Pons (tissue), 1 donor: ENCODE measurements around the gene ZFTA.
"Not testable (repeated sequence)": the region's sequence is repeated elsewhere in the genome, so short reads cannot be mapped to it uniquely, and the experiment has no call there.

Source experiments
- DNase-seq: peaks from one replicate; pipeline ENCODE4 v3.0.0-alpha.2; 2016; ENCODE audit warnings: low spot score

ZFTA gene

DNA sequence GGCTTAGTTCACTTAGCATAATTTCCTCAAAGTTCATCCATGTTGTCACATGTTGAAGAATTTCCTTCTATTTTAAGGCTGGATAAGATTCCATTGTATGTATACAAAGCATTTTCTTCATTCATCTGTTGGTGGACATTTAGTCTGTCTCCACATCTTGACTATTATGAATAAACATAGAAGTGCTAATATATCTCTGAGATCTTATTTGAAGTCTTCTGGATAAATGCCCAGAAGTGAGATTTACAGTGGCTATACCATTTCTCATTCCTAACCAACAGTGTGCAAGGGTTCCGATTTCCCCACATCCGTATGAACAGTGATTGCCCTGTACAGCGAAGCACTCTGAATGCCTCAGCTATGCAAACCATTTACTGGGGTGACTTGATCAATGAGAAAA, 6.6 kb upstream of the ZFTA start:
- no peak for DNase-seq

DNA sequence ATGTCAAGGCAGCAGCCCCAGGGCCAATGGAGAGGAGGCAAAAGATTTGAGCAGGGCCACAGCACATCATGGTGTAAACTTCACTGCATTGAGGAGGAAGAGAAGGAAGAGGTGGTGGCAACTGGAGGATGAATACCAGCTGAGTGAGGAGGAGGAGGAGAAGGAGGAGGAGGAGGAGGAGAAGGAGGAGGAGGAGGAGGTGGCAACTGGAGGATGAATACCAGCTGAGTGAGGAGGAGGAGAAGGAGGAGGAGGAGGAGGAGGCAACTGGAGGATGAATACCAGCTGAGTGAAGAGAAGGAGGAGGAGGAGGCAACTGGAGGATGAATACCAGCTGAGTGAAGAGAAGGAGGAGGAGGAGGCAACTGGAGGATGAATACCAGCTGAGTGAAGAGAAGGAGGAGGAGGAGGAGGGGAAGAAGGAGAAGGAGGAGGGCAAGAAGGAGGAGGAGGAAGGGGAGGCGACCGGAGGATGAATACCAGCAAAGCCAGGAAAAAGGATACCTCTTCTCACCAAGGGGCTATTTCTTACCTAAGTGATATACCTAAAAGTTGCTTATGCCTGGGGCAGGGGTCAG, 3.3 kb upstream of the ZFTA start:
- DNase-seq, result not testable (repeated sequence)

DNA sequence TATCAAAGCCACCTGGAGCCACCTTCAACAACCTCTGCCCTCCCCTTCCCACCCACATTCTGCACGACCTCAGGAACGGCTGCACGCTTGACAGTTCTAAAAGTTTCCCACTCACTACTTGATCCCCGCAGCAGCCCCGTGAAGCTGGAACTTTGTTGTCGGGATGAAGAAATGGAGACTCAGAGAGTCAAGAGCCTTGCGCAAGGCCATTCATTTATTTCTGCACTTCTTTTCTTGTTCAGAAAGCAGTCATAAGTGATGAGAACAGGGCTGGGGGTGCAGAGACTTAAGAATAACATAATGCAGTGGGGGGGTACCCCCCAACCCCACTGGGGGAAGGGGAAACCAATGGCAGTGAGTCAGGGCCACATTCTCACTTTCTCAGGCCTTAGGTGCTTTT, 2.2 kb upstream of the ZFTA start:
- no peak for DNase-seq

DNA sequence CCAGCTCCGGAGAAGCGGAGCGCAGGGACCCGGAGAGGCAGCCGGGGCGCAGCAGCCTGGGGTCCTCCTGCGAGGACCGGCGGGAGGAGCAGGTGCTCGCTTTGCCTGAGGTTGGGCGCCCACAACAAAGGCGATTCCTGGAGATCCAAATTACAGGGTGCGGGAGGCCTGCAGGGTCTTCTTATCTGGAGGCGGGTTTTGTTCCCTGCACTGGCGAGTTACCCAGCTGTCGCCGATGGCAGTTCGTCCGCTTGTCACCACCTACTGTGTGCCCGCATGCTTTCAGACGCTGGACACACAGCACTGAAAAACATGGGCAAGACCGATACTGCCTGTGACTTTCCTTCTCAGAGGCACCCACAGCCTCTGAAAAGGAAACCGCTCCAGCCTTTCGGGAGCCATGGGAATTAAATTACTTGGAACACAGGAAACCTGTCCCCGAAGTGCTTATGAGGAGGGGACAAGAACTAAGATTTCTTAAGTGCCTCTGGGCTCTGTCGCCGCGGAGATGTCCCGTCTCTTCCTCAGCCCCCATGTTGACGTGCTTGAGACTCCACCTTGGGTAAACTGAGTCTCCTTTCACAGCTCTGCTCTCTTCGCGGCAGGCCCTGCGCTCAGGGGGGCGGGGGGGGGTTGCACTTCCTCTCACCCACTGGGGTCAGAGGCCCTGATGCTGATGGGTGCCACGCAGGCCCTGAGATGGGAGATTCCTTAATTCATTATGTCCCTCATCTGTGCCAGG, 1.3 kb upstream of the ZFTA start:
- no peak for DNase-seq

DNA sequence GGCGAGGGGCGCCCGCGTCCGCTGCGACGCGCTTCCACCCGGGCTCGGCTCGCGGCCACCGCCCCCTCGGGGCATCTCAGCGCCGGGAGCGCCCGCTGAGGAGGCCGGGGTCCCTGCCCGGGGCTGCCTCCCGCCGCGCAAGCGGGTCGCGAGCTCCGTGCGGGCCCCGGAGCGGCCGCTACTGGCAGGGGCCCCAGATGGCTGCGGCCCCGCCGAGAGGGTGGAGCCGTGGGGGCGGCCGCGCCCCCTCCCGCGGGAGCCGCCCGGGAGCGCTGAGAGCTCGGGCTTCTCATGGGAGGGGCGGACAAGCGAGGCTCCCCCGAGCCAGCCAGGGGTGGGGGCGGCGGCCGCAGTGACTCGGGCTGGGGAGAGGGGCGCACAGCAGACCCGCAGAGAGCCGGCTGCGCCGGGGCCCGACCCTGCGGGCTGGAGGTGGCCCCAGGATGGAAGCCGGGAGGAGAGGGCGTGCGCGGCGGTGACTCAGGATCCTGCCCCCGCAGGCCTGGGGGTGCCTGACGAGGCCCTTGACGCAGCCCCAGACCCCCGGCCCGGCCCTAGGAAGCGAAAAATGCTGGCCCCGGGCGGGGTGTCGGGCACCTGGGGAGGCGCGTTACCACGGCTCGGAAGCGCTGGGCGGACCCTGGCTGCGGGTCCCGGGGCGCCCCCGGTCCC, 603 bp upstream of the ZFTA start:
- no peak for DNase-seq

DNA sequence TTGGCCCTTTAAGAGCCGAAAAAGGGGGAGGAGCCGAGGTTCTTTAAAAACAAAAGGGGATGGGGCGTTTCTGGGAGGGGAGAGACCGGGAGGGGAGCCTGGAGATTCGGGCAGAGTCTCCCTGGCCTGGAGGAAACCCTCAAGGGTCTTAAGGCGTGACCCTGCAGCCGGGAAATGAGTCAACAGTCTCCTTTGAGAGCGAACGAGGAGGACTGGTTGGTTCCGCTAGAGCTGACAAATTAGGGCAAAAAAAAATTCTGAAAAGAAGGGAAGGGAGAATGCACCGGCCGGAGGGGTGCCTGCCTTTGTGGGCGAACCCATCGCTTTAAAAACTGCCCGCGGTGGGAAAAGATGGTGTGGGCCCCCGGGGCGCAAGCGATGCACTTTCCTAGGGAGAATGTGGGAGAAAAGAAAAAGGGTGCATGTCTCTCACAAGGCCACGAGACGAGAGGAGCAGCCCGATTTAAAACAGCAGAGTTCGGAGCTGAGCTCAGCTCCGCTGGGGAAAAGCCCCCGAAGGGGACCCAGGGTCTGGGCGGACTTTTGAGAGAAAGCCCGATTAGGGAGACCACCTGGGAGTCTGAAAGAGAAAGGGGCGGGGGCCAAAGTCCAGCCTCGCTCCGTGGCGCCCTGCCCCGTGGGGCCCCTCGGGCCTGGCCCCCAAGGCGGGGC, 874 bp downstream of the ZFTA start:
- peak; percentile 68 for DNase-seq

DNA sequence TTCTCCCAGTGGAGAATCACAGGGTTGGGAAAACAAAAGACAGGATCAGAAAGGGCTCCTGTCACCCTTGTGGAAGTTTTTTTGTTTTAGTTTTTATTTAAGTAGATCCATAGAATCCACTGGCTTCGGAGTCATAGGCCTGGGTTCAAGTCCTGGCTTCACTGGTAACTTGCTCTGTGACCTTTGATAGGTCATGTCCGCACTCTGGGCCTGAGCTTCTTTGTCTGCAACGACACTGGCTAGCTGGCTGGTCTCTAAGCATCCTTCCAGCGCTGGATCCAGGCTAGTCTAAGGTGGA, 1.4 kb downstream of the ZFTA start:
- DNase-seq, result no peak

DNA sequence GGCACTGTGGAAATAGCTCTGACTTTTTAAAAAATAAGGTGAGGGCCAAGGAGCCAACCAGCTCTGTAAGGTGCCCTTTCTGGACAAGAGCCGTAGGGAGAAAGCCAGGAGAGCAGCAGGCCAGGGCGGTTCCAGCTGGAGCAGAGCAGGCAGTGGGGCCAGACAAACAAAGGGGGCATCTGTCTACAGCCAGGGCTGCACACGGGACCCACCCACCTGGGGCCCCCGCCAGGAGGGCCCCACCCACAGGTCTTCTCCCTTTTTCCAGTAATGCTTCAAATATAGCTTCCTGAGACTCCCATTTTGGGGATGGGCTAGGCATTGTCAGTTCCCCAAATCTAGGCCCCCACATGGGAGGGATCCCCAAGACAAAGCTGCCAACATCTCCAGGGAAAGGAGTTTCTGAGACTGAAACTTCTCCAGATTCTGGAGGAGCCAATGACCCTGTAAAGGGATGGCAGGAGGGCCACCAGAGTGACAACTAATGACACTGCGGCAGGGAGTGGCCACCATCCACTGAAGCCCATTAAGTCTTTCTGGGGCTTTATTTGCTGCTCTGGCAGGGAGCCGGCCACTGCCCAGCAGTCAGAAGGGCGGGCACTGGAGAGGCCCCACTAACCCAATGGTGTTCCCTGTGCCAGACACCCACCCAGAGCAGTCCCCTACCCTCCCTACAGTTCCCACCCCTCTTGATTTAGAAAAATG, 1.9 kb downstream of the ZFTA start:
- no peak for DNase-seq

DNA sequence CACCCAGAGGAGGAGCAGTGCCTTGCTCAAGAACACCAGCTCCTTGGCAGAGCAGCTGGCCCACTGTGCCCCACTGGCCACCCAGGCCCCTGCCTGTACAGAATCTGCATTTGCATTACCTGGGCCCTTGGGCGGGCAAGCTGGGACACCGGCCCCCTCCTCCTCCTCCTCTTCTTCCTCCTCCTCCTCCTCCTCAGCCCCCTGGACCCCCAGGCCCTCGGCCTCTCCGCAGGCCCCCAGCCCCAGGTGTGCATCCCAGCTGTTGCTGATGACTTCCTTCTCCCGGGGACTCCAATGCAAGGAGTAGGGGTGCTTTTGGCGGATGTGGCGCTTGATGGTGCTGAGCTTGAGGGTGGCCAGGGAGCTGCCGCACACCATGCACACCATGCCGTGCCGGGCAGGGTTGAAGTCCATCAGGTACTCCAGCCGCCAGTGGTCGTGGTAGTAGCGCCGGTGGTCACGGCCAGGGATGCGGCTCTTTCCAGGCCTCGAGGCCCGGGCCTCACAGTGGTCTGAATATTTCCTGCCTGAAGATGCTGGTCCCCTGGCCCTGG, 2.8 kb downstream of the ZFTA start:
- no peak for DNase-seq

DNA sequence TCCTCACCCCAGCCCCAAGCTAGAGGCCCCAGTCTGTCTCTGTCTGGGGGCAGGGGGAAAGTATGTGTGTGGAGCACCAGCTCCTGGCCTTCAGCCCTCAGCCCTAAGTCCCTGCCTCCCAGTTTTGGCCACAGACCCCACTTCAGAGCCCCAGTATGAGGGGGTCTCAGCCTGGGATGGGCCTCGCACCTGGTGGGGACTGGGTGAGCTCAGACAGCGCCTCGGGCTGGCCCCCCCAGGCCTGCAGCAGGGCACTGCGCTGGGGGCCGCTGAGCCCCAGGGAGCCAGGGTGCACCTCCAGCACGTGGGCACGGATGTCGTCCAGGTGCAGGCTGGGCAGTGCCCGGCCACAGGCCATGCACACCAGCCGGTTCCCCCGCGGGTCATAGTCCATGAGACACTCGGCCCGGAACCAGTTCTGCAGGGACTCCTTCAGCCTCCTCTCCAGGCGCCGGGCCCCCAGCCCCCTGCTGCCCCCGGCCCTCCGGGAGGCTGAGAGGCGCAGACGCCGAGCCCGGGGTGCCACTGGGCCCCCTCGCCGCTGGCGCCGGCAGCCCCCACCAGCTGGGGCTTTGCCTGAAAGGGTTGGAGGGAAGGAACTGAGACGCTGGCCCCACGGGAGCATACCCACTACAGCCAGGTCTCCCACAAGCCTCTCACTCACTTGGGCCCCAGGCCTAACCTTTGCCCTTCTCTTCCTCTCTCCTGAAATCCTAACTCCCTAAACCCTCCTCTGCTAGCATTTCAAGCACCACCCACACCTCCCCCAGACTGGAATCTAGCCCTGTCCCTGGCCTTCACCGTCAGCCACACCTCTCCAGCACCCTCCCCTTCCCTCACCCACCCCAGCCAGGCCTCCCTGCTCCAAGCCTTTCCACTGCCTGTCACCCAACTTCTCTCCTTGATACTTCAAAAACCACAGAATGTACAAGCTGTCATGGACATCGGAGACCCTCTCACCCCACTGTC, 3.6 kb downstream of the ZFTA start:
- DNase-seq, result no peak

DNA sequence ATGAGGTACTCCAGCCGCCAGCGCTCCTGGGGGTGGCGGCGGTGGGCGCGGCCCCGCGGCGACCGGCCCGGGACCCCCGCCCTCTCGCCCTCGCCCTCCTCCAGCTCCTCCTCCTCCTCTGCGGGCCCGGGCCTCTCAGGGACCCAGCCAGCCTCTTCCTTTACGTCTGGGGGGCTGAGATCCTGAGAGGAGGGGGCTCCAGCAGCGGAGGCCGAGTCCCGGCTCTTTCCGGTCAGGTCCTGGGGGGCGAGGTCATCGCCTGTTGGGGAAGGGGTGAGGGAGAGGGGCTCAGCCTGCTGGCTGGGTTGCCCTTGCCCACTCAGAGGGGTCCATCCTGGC, 4.3 kb downstream of the ZFTA start:
- no peak for DNase-seq

DNA sequence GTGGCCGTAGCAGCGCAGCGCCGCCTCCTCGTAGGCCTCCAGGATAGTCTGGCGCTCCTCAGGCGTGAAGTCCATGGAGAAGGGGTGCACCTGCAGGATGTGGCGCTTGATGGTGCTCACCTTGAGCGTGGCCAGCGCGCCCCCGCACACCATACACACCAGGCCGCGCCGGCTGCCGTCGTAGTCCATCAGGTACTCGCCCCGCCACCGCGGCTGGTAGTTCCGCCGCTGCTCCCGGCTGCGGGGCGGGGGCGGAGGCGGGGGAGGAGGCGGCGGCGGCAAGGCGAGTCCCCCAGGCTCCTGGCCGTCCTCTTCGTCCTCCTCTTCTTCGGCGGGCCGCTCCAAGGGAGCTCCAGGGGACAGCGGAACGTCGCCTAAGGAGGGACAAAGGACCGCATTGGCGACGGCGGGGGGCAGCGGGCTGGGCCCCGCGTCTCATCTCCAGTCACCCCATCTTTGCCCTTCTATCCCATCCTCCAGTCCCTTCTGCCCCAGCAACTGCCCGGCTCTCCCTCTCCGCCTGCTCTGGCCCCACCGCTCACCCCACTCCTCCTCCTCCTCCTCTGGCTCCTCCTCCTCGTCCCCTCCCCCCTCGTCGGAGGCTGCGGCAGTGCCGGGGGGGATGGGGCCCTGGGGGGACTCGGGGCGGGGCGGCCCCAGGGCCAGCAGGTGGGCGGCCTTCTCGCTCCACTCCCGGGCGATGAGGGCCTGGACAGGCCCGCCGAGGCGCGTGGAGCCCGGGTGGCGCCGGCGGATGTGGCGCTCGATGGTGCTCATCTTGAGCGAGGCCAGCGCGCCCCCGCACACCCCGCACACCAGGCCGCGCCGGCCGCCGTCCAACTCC, 4.9 kb downstream of the ZFTA start:
- DNase-seq, result no peak

DNA sequence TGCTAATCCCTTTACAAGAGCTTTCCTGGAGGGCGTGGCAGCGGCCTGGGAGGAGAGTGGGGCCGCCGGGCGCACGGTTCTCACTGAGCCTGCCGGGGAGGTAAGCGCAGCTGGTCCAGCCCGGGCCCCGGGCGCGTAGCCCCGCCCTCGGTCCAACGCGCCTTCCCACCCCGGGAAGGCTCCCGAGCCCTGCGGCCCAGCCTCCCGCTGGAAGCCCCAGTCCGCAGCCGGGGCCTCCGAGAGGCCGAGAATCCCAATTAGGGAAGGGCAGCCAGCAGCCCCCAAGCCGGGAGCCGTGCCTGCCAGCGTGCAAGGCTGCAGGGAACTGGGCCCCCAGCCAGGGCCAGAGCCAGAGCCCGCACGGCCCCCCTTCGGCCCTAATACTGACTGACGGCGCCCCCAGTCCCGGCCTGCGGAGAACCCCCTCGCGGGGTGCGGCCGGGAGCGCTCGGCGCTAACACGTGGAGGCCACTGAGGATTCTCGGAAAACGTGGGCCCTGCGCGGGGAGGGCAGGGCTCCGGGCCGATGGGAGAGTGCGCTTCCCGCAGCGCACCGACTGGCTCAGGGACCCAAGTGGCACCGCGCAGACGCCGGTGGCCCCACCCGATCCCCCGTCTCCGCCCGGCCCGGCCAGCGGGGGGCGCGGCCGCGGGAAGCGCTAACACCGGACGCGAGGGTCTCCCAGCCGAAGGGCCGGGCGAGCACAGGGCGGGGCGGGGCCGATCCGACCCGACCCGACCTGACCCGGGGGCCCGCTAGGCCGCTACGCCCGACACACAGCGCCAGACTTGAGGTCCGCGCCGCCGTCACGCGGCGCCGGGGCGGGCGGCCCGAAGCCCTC, 5.7 kb downstream of the ZFTA start:
- no peak for DNase-seq

DNA sequence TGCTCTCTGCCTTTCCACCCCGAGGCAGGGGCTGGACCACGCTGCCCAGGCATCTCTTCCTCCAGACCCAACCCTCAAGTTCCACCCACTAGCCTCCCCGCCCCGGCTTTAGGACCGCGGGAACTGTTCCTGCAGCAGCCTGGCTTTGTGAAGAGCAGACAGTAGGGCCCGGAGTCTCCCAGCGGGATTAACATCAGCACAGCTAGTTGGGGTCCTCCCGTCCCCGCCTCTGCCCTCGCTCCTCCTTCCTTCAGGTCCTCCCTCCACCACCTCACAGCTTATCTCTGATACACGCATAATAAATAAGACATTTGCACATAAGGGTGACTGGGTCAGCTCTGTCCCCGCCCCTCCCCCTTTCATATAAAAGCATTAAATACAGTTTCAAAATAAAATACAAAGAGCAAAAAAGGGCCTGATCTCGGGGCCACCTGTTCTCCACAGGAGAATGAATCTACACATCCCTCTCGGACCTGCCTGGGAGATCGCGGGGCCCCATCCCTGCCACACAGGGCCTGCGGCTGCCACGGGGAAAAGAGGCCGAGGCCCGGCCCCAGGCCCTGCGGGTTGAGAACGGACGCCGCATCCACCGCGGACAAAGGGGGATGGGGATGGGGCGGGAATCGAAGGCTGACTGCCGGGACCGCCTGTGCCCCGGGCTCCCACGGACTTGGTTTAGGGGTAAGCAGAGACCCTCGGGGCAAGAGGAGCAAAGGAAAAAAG, 6.5 kb downstream of the ZFTA start:
- no peak for DNase-seq

DNA sequence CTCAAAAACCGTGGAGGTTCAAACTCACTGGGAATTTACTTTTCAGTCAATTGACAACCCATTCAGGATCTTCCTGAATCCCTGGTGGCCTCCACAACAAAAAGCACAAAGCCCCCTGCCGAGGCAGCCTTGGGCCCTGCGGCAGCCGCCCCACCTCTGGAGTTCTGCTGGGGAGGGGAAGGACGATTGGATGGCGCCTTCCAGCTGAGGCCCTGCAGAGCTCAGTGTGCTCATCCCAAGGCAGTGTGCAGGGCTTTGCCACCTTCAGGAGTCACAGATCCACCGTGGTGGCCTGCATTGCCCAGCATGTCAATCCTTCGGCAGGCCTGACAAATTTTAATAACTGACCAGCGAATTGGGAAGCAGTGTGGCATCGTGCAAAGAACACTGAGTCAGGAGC, 7.4 kb downstream of the ZFTA start:
- no peak for DNase-seq

DNA sequence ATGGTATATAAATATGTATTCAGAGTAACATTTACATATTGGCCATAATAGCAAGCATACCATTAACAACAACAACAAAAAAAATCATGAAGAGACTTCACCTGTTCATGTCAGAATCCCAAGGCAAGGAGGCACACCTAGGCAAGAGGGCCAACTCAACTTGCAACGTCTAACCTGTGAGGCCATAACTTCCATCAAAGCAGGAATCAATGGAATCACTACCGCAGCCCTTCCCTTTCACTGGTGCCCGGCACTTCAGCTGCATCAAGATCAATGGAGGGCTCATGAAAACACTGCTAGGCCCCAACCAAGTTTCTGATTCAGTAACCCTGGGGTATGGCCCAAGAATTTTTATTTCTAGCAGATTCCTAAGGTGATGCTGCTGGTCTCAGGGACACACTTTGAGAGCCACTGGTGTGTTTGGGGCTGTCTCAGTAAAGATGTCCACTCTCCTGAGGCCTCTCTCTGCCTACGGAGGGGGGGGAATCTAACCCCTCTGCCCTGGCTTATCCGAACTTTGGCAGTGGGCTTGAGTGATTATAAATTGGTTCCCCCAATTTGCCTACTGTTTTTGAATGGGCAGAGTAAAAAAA, 8.0 kb downstream of the ZFTA start:
- no peak for DNase-seq

DNA sequence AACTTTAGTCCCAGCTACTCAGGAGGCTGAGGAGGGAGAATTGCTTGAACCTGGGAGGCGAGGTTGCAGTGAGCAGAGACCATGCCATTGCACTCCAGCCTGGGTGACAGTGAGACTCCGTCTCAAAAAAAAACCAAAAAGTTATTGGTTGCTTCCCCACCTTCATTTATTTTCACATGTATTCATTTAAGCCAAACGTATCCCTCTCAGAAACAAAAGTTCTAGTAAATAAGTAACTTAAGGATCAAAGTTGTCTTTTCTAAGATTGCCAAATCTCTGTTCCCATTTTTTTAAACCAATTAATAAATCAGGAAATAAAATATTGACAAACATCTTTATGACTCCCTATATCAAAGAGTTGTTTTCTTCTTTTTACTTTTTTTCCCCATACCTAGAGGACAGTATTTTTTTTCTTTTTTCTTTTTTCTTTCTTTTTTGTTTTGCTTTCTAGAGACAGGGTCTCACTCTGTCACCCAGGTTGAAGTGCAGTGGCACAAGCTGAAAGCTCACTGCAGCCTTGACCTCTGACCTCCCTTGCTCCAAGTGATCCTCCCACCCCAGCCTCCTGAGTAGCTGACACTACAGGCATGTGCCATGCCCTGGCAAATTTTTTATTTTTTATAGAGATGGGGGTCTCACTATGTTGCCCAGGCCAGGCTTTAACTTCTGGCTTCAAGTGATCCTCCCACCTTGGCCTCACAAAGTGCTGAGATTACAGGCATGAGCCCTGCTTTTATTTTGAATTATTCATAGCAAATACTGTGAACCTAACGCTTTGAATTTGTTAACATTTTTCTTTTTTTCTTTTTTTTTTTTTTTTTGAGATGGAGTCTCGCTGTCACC, 11.4 kb downstream of the ZFTA start:
- DNase-seq, result no peak
